ENCODE results near the gene ZNF44. TPM values are rescaled to one million over a fixed set of nuclear protein-coding genes. Genes with fewer than 3 reads are reported as not detected.

ZNF44 gene
- total RNA-seq, 2 experiments from 2014 or later: 5.9 to 6.3 TPM

DNA sequence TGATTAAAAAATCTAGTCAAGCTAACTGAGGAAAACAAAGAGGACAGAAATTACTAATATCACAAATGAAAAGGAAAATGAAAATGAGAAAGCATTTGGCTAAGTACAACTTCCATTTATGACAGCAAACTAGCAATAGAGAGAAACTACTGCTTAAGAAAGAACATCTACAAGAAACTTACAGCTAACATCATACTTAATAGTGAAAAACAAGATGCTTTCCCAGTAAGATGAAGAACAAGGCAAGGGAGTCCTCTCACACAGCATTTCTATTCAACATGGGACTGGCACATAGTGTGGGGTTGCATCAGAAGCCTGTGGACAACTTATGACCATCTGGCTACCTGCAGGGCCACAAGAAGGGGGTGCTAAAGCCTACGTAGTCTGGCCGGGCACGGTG lies 39.3 kb downstream of the ZNF44 start:
- DNase-seq: no peak
- intact Hi-C loops (cut with micrococcal nuclease): no loop called here
- CTCF ChIA-PET: no interaction called here
- no peaks in the 10 kb centered on the region for H3K27me3 Mint-ChIP-seq (ENCODE audit: low read depth)
- peaks cover 5% of the 10 kb centered on the region for H3K4me1 Mint-ChIP-seq (ENCODE audit: low read depth)
- no peak overlapping the region for H3K4me3 Mint-ChIP-seq
- peaks cover 21% of the 10 kb centered on the region for H3K36me3 Mint-ChIP-seq (ENCODE audit: low read depth)
- peaks cover 40% of the 10 kb centered on the region for H3K9me3 Mint-ChIP-seq
- no peak overlapping the region for H3K27ac Mint-ChIP-seq

DNA sequence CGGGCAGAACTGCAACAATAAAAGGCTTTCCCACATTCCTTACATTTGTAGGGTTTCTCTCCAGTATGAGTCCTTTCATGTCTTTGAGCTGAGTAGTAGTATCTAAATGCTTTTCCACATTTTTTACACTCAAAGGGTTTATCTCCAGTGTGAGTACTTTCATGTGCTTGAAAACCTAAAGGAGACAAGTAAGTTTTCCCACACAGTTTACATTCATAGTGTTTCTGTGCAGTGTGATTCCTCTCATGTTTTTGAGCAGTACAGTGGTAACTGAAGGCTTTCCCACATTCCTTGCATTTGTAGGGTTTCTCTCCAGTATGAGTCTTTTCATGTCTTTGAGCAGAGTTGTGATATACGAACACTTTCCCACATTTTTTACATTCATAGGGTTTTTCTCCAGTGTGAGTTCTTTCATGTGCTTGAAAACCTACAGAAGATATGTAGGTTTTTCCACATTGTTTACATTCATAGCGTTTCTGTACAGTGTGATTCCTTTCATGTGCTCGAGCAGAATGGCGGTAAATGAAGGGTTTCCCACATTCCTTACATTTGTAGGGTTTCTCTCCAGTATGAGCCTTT lies 47.0 kb downstream of the ZNF44 start:
- peaks cover 58% of the 10 kb centered on the region for H3K36me3 Mint-ChIP-seq (ENCODE audit: low read depth)
- no peak overlapping the region for H3K27ac Mint-ChIP-seq
- H3K4me3 Mint-ChIP-seq: no peak overlapping the region
- no peaks in the 10 kb centered on the region for H3K27me3 Mint-ChIP-seq (ENCODE audit: low read depth)
- no peaks in the 10 kb centered on the region for H3K4me1 Mint-ChIP-seq (ENCODE audit: low read depth)
- peaks cover 60% of the 10 kb centered on the region for H3K9me3 Mint-ChIP-seq
- intact Hi-C loops (cut with micrococcal nuclease): no loop called here
- CTCF ChIA-PET: no interaction called here
- no peak for DNase-seq

DNA sequence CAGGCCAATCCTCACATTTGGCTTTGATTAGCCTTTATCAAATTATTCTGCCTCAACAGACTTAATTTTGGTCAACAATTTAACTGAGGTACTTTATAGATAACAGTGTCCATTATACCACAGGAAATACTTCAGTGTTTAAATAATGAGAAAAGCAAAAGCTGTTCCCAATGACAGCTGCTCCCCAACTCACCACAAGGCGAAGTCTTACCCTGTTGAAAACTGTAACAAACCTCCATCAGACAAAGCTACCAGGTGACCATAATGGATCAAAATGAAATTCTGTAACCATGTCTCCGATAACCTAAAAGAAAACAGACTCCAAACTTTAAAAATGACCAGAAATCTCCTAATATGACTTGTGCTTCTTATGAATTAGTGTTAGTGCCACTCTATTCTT lies 50.3 kb downstream of the ZNF44 start:
- H3K36me3 Mint-ChIP-seq (ENCODE audit: low read depth): peaks cover 57% of the 10 kb centered on the region
- DNase-seq: no peak
- H3K27me3 Mint-ChIP-seq (ENCODE audit: low read depth): no peaks in the 10 kb centered on the region
- no peaks in the 10 kb centered on the region for H3K4me1 Mint-ChIP-seq (ENCODE audit: low read depth)
- intact Hi-C loops (cut with micrococcal nuclease): no loop called here
- H3K9me3 Mint-ChIP-seq: peaks cover 56% of the 10 kb centered on the region
- CTCF ChIA-PET: no interaction called here
- H3K4me3 Mint-ChIP-seq: no peak overlapping the region
- no peak overlapping the region for H3K27ac Mint-ChIP-seq

DNA sequence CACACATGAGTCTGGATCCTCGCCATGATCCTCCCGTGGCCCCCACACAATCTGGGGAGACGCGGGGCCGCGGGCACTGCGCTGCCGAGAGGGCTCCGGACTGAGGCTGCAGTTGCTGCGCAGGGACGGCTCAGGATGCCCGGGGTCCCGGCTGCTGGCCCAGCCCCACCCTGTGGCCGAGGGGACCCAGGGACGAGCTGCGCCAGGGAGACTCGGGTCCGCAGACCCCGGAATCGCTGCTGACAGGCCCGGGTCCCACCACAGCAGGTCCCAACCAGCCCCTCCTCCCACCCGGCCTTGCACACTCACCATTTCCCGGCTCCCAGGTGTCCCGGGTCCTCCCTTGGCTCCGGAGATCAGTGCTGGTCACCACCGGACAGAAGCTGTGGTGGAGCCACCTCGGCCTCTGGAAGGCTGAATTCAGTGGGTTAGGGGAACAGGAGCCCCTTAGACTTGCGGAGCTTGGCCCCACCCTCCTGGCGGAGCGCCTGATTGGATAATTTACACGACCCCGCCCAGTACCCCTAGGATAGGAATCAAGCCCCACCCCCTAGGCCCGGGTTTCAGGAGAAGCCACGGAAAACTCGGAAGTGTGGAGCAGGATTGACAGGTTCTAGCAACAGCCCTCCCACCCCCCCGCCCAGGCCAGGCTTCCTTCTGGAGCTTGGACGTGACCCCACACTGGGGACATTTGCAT lies 57.4 kb downstream of the ZNF44 start:
- H3K36me3 Mint-ChIP-seq (ENCODE audit: low read depth): peaks cover 48% of the 10 kb centered on the region
- CTCF ChIA-PET: no interaction called here
- no peak overlapping the region for H3K27ac Mint-ChIP-seq
- peaks cover 28% of the 10 kb centered on the region for H3K9me3 Mint-ChIP-seq
- intact Hi-C loops (cut with micrococcal nuclease): no loop called here
- no peaks in the 10 kb centered on the region for H3K27me3 Mint-ChIP-seq (ENCODE audit: low read depth)
- no peak for DNase-seq
- H3K4me1 Mint-ChIP-seq (ENCODE audit: low read depth): no peaks in the 10 kb centered on the region
- H3K4me3 Mint-ChIP-seq: no peak overlapping the region

DNA sequence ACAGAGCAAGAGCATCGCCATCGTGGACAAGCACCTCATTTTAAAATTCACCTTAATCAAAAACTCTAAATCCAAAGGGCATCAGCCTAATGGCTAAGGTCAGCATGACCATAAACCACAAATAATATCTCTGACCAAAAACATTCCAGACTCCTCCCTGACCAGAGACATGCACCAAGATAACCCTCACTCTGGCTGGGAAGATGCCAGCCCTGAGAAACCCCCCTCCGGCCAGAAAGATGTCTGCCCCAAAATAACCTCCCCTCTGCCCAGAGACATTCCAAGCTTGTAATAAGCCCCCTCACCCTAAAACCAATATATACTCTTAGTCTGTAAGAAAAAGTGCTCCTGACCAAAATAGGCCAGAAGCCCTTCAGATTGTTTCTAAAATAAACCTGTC lies 61.7 kb downstream of the ZNF44 start:
- H3K9me3 Mint-ChIP-seq: peaks cover 27% of the 10 kb centered on the region
- DNase-seq: no peak
- H3K27me3 Mint-ChIP-seq (ENCODE audit: low read depth): no peaks in the 10 kb centered on the region
- H3K27ac Mint-ChIP-seq: no peak overlapping the region
- intact Hi-C loops (cut with micrococcal nuclease): no loop called here
- no peaks in the 10 kb centered on the region for H3K4me1 Mint-ChIP-seq (ENCODE audit: low read depth)
- no peak overlapping the region for H3K4me3 Mint-ChIP-seq
- peaks cover 62% of the 10 kb centered on the region for H3K36me3 Mint-ChIP-seq (ENCODE audit: low read depth)
- CTCF ChIA-PET: no interaction called here

DNA sequence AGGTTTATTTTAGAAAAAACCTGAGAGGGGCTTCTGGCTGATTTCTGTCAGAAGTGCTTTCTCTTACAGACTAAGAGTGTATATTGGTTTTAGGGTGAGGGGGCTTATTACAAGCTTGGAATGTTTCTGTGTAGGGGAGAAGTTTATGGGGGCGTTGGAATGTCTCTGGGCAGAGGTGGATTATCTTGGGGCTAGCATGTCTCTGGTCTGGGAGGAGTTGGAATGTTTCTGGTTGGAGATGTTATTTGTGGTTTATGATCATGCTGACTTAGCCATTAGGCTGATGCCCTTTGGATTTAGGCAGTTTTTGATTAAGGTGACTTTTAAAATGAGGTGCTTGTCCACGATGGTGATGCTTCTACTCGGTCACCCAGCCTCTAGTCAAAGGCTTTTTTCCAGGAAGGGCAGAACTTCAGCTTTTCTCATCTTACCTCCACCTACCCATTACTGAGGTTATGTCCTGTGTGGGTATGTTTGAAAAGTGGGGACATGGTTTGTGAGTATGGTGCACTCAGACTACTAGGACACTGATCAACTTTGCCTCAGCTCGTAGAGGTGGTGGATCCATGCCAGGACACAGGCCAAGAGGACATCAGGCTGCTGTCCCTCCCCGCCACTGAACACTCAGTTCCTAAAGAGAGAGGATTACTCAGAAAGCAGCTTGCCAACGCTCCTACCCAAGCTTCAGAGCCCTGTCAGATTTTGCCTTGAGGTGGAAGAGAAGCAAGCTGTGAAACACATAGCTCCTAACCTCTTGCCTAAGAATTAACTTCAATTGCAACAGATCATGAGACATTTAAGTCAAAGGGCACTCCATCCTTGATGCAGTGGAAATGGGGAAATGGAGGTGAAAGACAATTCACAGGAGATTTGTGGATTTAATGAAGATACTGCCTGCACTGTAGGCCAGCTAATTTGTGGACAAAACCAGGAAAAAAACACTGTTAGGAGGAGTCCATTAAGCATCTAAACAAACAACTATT lies 63.6 kb downstream of the ZNF44 start:
- Mint-ChIP-seq H3K27me3 (ENCODE audit: low read depth) (no peaks in the 10 kb centered on the region), H3K27ac (no peak overlapping the region), H3K4me3 (no peak overlapping the region), H3K9me3 (peaks cover 21% of the 10 kb centered on the region), H3K4me1 (ENCODE audit: low read depth) (no peaks in the 10 kb centered on the region), H3K36me3 (ENCODE audit: low read depth) (peaks cover 58% of the 10 kb centered on the region)
- CTCF ChIA-PET: interaction anchor here (0.6 kb wide), 1 partner anchor 63 kb away, joined by 5 read pairs; no protein-coding TSS in a partner anchor
- DNase-seq: no peak
- intact Hi-C loops (cut with micrococcal nuclease): no loop called here

DNA sequence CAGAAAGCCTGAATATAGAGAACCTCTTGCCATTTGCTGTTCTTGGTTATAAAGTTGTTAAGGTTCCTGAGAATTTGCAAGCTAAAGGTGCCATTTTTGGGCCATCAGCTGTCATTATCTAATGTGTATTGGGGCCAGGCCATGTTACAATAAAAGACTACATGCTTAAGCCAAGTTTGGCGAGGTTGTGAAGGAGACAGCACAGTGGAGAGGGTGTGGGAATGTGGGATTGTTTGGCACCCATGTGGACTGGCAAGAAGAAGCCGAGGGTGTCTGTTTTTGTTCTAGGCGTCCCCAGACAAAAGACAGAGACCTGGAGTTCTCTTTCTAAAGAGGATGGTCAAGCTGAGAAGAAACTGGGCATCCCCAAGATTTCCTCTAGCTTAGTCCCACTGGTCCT lies 64.7 kb downstream of the ZNF44 start:
- no peak for DNase-seq
- Mint-ChIP-seq H3K4me3 (no peak overlapping the region), H3K9me3 (peaks cover 19% of the 10 kb centered on the region), H3K27ac (no peak overlapping the region), H3K4me1 (ENCODE audit: low read depth) (no peaks in the 10 kb centered on the region), H3K36me3 (ENCODE audit: low read depth) (peaks cover 56% of the 10 kb centered on the region), H3K27me3 (ENCODE audit: low read depth) (no peaks in the 10 kb centered on the region)
- CTCF ChIA-PET: interaction anchor here (0.6 kb wide), 1 partner anchor 62 kb away, joined by 5 read pairs; no protein-coding TSS in a partner anchor
- intact Hi-C loops (cut with micrococcal nuclease): no loop called here

DNA sequence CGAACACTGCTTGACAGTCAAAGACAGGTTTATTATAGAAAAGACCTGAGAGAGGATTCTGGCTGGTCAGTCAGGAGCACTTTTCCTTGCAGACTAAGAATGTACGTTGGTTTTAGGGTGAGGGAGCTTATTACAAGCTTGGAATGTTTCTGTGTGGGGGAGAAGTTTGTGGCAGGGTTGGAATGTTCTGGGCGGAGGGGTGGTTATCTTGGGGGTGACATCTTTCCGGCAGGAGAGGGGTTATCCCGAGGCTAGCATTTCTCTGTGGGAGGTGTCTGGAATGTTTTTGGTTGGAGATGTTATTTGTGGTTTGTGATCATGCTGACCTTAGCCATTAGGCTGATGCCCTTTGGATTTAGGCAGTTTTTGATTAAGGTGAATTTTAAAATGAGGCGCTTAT lies 70.0 kb downstream of the ZNF44 start:
- peaks cover 27% of the 10 kb centered on the region for H3K36me3 Mint-ChIP-seq (ENCODE audit: low read depth)
- no peaks in the 10 kb centered on the region for H3K27me3 Mint-ChIP-seq (ENCODE audit: low read depth)
- no peak overlapping the region for H3K27ac Mint-ChIP-seq
- H3K9me3 Mint-ChIP-seq: peaks cover 6% of the 10 kb centered on the region
- intact Hi-C loops (cut with micrococcal nuclease): no loop called here
- DNase-seq: no peak
- H3K4me3 Mint-ChIP-seq: no peak overlapping the region
- no peaks in the 10 kb centered on the region for H3K4me1 Mint-ChIP-seq (ENCODE audit: low read depth)
- CTCF ChIA-PET: interaction anchor here (0.9 kb wide), 1 partner anchor 33 kb away, joined by 3 read pairs; no protein-coding TSS in a partner anchor

DNA sequence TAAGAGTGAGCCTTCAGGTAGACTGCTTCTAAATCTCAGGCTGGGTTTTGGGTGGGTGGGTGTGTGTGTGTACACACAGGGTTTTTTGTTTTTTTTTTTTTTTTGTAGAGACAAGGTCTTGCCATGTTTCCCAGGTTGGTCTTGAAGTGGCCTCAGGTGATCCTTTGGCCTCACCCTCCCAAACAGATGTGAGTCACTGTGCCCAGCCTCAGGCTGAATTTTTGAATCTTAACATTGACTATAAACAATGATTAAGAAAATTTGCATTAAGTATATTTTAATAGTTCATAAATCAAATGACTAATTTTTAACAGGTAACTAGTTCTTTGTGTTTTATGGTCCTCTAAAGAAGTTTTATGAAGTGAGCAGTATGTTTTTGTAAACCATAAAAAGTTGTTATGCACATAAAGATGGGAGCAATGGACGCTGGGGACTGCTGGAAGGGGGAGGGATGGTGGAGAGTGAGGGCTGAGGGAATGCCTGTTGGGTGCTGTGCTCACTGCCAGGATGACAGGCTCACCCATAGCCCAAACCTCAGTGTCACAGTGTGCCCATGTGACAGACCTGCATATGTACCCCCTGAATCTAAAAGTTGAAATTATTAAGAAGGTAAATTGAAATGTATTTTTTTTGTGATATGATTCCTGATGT lies 71.6 kb downstream of the ZNF44 start:
- H3K36me3 Mint-ChIP-seq (ENCODE audit: low read depth): peaks cover 26% of the 10 kb centered on the region
- H3K4me3 Mint-ChIP-seq: no peak overlapping the region
- H3K4me1 Mint-ChIP-seq (ENCODE audit: low read depth): no peaks in the 10 kb centered on the region

More for the DNA sequence above, 71.6 kb downstream of the ZNF44 start:
- Mint-ChIP-seq H3K9me3 (peaks cover 14% of the 10 kb centered on the region), H3K27ac (no peak overlapping the region), H3K27me3 (ENCODE audit: low read depth) (no peaks in the 10 kb centered on the region)
- DNase-seq: no peak
- CTCF ChIA-PET: no interaction called here
- intact Hi-C loops (cut with micrococcal nuclease): no loop called here

Other genes with a start within 250 kb of the ZNF44 start
- gene ZNF878, start 241.9 kb downstream of the ZNF44 start, total RNA-seq: under 1 TPM; 0.38 to 0.49 TPM
- 1 to 10 TPM; 1.6 TPM for gene ZNF844, start 230.2 kb downstream of the ZNF44 start, total RNA-seq
- gene ZNF20, start 154.5 kb downstream of the ZNF44 start, total RNA-seq: 1 to 10 TPM; 2.1 to 3.1 TPM
- gene ZNF625, start 138.1 kb downstream of the ZNF44 start, total RNA-seq: 1 to 10 TPM; 2.8 to 3.5 TPM
- 10 to 100 TPM in 1 of 2 experiments, 1 to 10 TPM in 1; 8.4 to 11.6 TPM for gene ZNF136, start 131.8 kb downstream of the ZNF44 start, total RNA-seq
- gene ZNF563, start 38.8 kb upstream of the ZNF44 start, total RNA-seq: 1 to 10 TPM; 3.0 to 4.1 TPM
- gene ZNF442, start 70.8 kb upstream of the ZNF44 start, total RNA-seq: 1 to 10 TPM; 1.7 to 2.4 TPM
- 1 to 10 TPM; 3.3 to 3.6 TPM for gene ZNF799, start 106.4 kb upstream of the ZNF44 start, total RNA-seq
- gene ZNF443, start 146.1 kb upstream of the ZNF44 start, total RNA-seq: 1 to 10 TPM; 3.7 to 4.1 TPM
- gene ZNF709, start 189.9 kb upstream of the ZNF44 start, total RNA-seq: 1 to 10 TPM; 1.9 to 2.4 TPM

Data from activated naive CD4-positive, alpha-beta T cell treated with anti-CD3 and anti-CD28 coated beads for 36 hours (primary cell).